MM.1S (cell line): Measurements from ENCODE around the gene SARS2.

Experiments
- DNase-seq: peaks from one replicate; pipeline ENCODE4 v3.0.0-alpha.2; 2015
- H2AFZ ChIP-seq: fragments of 300-600 bp; sonication (generic); 2 replicates; pipeline ENCODE4 v1.6.0; 2016; ENCODE audit warnings: antibody characterized with exemption, low read length
- H3F3A ChIP-seq: fragments of 300-600 bp; sonication (generic); 2 replicates; pipeline ENCODE4 v1.6.1; 2016; ENCODE audit warnings: mild to moderate bottlenecking, antibody characterized with exemption, low read length, moderate library complexity, mixed read lengths; ENCODE audit not compliant: insufficient read depth
- H3K27ac ChIP-seq: fragments of 300-600 bp; sonication (generic); 2 replicates; pipeline ENCODE4 v1.5.1; 2016; ENCODE audit warnings: mild to moderate bottlenecking, low read length
- H3K27me3 ChIP-seq: fragments of 300-600 bp; sonication (generic); replicated peaks from 2 replicates; pipeline ENCODE4 v1.6.0; 2016; ENCODE audit warnings: low read length; ENCODE audit not compliant: insufficient read depth
- H3K36me3 ChIP-seq: fragments of 300-600 bp; sonication (generic); replicated peaks from 2 replicates; pipeline ENCODE4 v1.6.1; 2016; ENCODE audit warnings: mild to moderate bottlenecking, low read length, mixed read lengths; ENCODE audit not compliant: insufficient read depth
- H3K4me1 ChIP-seq: fragments of 300-600 bp; sonication (generic); 2 replicates; pipeline ENCODE4 v1.6.1; 2016; ENCODE audit warnings: low read length, mixed read lengths
- H3K4me2 ChIP-seq: fragments of 300-600 bp; sonication (generic); 2 replicates; pipeline ENCODE4 v1.6.0; 2016; ENCODE audit warnings: low read depth, low read length
- H3K4me3 ChIP-seq: fragments of 300-600 bp; sonication (generic); 2 replicates; pipeline ENCODE4 v1.5.1; 2016; ENCODE audit warnings: low read length, mixed read lengths
- H3K79me2 ChIP-seq: fragments of 300-600 bp; sonication (generic); 2 replicates; pipeline ENCODE4 v1.6.1; 2016; ENCODE audit warnings: mixed run types, low read length, mixed read lengths
- H3K9ac ChIP-seq: fragments of 300-600 bp; sonication (generic); 2 replicates; pipeline ENCODE4 v1.6.1; 2016; ENCODE audit warnings: low read length, mixed read lengths
- H3K9me2 ChIP-seq: fragments of 300-600 bp; sonication (generic); replicated peaks from 2 replicates; pipeline ENCODE4 v1.6.1; 2016; ENCODE audit warnings: mild to moderate bottlenecking, low read length, mixed read lengths; ENCODE audit not compliant: insufficient read depth
- H3K9me3 ChIP-seq: fragments of 300-600 bp; sonication (generic); replicated peaks from 2 replicates; pipeline ENCODE4 v1.6.1; 2016; ENCODE audit warnings: mild to moderate bottlenecking, low read length, mixed read lengths; ENCODE audit not compliant: insufficient read depth
- H4K20me1 ChIP-seq: fragments of 300-600 bp; sonication (generic); 2 replicates; pipeline ENCODE4 v1.6.1; 2016; ENCODE audit warnings: mild to moderate bottlenecking, low read length, moderate library complexity, mixed read lengths; ENCODE audit not compliant: insufficient read depth
- CTCF ChIP-seq: fragments of 300-600 bp; sonication (generic); IDR thresholded peaks from 2 replicates; pipeline ENCODE4 v1.5.1; 2016; ENCODE audit warnings: antibody characterized with exemption, low read length, mixed read lengths
- EZH2 ChIP-seq: fragments of 300-600 bp; sonication (generic); optimal IDR thresholded peaks from 2 replicates; pipeline ENCODE3; 2017; ENCODE audit warnings: low read depth, mild to moderate bottlenecking, antibody characterized with exemption, low read length, mixed read lengths
- EZH2phosphoT487 ChIP-seq: fragments of 300-600 bp; sonication (generic); IDR thresholded peaks from 2 replicates; pipeline ENCODE4 v1.6.1; 2018; ENCODE audit warnings: antibody characterized with exemption, low read length

The SARS2 gene

GRCh38 chr19:38901683-38902082 lies 28.9 kb downstream of the SARS2 start:
- TF ChIP-seq EZH2phosphoT487 (no peak), CTCF (no peak), EZH2 (no peak)
- Histone ChIP-seq H3K27ac (no peak overlapping the region), H3K9me3 (no peaks in the 10 kb centered on the region), H3K9me2 (no peaks in the 10 kb centered on the region), H3K9ac (no peak overlapping the region), H3K27me3 (no peaks in the 10 kb centered on the region), H3K4me3 (no peak overlapping the region), H3K4me2 (peak overlapping the region; percentile 75; the same call in 1 of the 2 replicates), H4K20me1 (no peaks in the 10 kb centered on the region), H2AFZ (no peak overlapping the region), H3K36me3 (no peaks in the 10 kb centered on the region), H3F3A (peaks cover 6% of the 10 kb centered on the region), H3K4me1 (peaks cover 17% of the 10 kb centered on the region; the same call in 1 of the 2 replicates), H3K79me2 (peaks cover 62% of the 10 kb centered on the region)
- no peak for DNase-seq

GRCh38 chr19:38900743-38901190 lies 29.8 kb downstream of the SARS2 start:
- no peak for TF ChIP-seq CTCF
- no peak for TF ChIP-seq EZH2
- TF ChIP-seq EZH2phosphoT487, result no peak
- H3K27me3 ChIP-seq, result no peaks in the 10 kb centered on the region
- H4K20me1 ChIP-seq, result no peaks in the 10 kb centered on the region
- H3F3A ChIP-seq, result peaks cover 6% of the 10 kb centered on the region
- H3K9ac ChIP-seq, result peak overlapping the region; percentile 75
- H3K27ac ChIP-seq, result peak overlapping the region; percentile 43; the same call in 1 of the 2 replicates
- no peaks in the 10 kb centered on the region for H3K9me2 ChIP-seq
- H3K9me3 ChIP-seq, result no peaks in the 10 kb centered on the region
- H3K4me2 ChIP-seq, result peak overlapping the region; percentile 75
- H2AFZ ChIP-seq, result no peak overlapping the region
- H3K4me1 ChIP-seq, result peaks cover 17% of the 10 kb centered on the region; the same call in 1 of the 2 replicates
- H3K4me3 ChIP-seq, result peak overlapping the region; percentile 73
- no peak for DNase-seq
- no peaks in the 10 kb centered on the region for H3K36me3 ChIP-seq
- H3K79me2 ChIP-seq, result peaks cover 66% of the 10 kb centered on the region

- Histone ChIP-seq H3K36me3 (no peaks in the 10 kb centered on the region), H3F3A (peaks cover 6% of the 10 kb centered on the region), H2AFZ (peak overlapping the region; percentile 70), H3K4me1 (peaks cover 17% of the 10 kb centered on the region; the same call in 1 of the 2 replicates), H3K4me2 (peak overlapping the region; percentile 75), H3K27ac (peak overlapping the region; percentile 43; the same call in 1 of the 2 replicates), H3K27me3 (no peaks in the 10 kb centered on the region), H3K79me2 (peaks cover 67% of the 10 kb centered on the region), H3K9me3 (no peaks in the 10 kb centered on the region), H3K9ac (peak overlapping the region; percentile 75), H3K4me3 (peak overlapping the region; percentile 73), H4K20me1 (no peaks in the 10 kb centered on the region), H3K9me2 (no peaks in the 10 kb centered on the region)
- TF ChIP-seq EZH2 (no peak), CTCF (no peak), EZH2phosphoT487 (no peak)
- DNase-seq, result no peak
Measured at GRCh38 chr19:38900202-38900629, 30.3 kb downstream of the SARS2 start.
